CD1c-positive myeloid dendritic cell (primary cell): ENCODE results near the gene NFATC1.

Experiments
- DNase-seq: peaks from one replicate; pipeline ENCODE4 v3.0.0-alpha.2; 2016; ENCODE audit errors: extremely low spot score

The NFATC1 gene

DNA sequence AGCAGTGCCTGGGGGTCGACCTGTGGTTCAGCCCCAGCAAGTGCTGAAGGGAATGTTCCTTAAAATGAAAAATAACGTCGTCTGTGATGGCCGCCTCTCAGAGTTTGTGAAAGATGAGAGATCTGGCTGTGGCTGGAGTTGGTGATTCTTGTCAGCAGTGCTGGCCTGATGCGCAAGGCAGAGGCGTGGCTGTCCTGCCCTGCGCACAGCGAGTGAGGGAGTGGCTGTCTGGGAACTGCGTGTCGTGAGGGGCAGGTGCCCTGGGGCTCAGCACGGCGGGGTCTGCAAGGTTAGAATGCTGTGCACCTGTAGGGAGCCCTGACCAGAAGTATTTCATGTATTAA is 8.8 kb downstream of the NFATC1 start:
- no peak for DNase-seq

DNA sequence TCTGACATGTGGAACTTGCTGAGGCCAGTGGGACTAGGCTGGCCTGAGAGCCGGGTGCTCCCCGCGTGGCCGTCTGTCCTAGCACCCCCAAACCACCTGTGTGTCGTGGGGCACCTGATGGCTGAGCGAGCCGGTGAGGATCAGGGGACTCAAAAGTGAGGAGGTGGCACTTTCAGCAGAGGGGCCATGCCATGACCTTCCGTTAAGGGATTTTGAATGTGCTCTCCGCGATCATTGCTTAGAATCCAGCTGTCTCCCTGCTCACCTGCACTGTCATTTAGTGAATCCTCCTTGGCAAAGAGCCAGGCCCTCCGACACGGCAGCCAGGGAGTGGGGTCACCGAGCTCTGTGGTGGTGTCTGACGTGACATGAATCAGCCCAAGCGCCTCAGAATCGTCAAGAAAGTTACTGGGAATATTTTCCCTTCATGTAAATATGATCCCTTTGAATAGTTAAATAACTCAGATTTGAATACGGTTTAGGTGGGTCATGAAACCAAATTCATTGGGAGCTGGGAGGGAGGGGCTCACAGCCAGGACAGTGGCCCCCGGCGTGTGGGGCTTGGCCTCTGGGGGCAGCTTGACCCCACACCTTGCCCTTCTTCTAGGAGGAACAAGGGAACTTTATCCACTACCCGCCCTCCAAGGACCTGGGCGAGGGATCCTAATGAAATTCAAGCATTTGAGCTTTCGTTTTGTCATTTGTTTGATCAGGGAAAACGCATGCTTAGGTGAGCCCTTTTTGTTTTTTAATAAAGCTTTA is 9.5 kb downstream of the NFATC1 start:
- DNase-seq, result no peak

DNA sequence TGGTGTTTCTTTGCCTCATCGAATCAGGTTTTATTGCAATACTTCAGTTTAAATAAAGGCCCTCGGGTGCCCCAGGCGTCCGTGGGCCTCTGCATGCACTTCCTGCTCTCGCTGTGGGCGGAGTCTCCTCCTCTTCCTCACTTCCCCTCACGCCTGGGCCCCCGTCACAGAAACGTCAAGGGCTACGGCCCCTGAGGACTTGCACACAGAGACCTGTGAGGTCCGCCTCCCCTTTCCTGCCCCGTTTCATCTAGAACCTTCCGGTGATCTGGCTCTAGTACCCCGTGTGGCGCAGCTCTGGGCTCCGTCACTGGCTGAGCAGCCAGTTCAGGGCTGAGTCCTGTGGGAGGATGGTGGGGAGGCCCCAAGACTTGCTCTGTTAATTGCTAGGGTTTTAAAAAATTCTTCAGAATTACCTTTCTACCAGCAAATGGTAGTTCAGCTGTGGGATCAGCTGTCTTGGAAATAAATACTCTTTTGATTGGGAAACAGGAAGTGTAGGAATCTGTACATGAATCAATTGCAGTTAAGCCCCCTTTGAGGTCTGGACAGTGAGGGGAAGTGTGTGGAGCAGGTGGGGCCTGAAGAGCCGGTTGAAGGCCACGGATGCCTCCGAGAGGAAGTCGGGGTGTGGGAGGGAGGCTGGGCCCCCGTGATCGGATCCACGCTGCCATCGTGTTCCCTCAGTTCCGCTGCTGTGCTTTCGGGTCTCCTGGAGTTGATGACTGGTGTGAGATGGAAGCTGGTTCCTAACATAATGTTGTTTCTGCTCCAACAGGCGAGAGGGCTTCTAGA is 10.2 kb downstream of the NFATC1 start:
- peak; percentile 89 for DNase-seq

DNA sequence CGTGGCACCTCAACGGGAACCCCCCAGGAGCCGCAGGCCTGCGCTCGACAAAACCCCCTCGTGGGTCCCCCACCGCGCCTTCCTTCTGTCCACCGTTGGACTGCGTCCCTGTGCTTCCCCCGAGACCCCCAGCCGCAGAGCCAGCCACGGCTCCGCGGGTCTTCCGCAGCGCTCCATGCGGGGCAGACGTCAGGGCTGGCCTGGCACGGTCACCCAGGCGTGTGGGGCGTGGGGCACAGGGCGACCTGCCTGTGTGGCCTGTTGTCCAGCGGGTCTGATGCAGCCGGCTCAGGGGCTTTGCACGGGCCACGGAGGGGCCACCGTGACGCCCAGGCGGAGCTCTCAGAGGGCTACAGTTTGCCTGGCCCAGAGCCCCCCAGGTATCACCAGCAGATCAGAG is 11.0 kb downstream of the NFATC1 start:
- no peak for DNase-seq

DNA sequence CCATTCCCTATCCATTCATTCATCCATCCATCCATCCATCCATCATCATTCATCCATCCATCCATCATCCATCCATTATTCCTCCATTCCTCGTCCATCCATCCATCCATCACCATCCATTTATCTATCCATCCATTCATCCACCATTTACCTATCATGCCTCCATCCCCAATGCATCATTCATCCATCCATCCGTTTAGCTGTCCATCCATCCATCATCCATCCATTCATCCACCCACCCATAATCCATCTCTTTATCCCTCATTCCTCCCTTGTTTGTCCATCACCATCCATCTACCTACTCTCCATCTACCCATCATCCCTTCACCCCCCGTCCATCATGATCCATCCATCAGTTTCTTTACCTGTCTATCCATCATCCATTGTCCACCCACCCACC is 13.6 kb downstream of the NFATC1 start:
- DNase-seq, result no peak

DNA sequence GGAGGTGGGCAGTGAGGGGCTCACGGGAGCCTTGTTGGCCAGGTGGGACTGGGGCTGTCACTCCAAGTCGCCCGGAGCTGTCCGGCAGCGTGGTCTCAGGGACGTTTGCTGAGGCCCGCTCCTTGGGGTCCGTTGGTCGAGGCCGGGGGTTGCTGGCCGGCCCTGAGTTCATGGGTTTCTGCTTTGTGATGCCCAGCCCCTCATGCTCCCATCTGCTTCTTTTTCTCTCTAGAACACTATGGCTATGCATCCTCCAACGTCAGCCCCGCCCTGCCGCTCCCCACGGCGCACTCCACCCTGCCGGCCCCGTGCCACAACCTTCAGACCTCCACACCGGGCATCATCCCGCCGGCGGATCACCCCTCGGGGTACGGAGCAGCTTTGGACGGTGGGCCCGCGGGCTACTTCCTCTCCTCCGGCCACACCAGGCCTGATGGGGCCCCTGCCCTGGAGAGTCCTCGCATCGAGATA is 14.5 kb downstream of the NFATC1 start:
- DNase-seq, result no peak

DNA sequence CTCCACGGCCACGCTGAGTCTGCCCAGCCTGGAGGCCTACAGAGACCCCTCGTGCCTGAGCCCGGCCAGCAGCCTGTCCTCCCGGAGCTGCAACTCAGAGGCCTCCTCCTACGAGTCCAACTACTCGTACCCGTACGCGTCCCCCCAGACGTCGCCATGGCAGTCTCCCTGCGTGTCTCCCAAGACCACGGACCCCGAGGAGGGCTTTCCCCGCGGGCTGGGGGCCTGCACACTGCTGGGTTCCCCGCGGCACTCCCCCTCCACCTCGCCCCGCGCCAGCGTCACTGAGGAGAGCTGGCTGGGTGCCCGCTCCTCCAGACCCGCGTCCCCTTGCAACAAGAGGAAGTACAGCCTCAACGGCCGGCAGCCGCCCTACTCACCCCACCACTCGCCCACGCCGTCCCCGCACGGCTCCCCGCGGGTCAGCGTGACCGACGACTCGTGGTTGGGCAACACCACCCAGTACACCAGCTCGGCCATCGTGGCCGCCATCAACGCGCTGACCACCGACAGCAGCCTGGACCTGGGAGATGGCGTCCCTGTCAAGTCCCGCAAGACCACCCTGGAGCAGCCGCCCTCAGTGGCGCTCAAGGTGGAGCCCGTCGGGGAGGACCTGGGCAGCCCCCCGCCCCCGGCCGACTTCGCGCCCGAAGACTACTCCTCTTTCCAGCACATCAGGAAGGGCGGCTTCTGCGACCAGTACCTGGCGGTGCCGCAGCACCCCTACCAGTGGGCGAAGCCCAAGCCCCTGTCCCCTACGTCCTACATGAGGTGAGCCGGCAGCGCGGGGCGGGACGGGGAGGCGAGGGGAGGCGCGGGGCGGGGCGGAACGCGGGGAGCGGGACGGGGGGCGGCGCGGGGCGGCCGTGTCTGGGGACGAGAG is 15.2 kb downstream of the NFATC1 start:
- DNase-seq, result no peak

DNA sequence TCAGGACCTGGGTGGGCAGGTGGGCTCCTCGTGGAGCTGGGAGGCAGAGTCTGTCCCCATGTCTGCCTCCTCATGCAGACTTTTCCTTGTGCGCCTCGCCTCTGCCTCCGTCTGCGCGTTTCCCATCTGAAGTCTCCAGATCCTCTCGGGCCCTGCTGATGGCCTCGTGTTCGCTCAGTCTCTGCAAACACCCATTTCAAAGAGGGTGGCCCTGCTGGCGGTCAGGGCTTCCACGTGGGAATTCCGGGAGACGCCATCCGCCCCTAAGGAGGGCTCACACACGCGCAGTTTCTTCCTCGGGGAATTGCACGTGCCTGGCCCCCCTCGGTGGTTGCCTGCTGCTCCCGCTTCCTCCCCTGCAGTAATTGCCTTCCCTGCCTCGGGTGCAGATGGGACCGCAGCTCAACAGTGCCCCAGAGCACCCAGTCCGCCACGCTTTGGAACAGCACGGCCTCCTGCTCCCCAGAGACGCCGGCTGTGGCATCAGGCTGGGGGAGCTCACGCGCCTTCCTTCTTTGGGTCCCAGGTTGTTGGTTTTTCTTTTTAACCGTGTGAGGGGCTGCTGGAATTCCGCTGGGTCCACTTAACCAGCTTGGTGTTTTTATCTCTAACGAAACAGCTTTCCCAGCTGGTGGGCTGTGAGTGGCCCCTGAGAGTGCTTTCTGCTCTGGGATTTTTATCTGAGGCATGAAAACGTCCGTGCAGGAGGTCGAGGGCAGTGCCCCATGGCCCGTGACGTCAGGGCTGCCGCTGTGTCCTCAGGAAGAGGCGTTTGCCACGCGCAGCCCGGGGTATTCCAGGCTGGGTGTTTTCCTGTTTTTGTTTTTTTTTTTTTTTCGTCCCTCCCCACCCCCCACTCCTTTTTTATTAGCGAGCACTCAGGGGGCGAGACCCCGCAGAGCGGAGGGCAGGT is 16.1 kb downstream of the NFATC1 start:
- no peak for DNase-seq

DNA sequence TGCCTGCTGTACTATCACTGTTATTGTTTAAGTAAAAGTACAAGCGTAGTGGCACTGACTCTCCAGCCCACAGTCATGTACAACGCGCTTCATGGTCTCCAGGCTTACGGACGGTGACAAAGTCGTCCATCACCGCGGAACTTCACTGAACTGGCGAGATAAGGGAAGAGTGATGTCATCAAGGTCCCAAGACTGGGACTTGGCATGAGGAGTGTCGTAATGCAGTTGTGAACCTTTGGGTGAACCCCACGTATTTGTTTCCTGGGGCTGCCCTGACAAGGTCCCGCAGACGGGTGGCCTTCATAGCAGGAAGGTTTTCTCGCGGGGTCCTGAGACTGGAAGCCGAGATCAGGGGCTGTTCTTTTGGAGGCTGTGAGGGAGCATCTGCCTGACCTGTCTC is 17.3 kb downstream of the NFATC1 start:
- no peak for DNase-seq

DNA sequence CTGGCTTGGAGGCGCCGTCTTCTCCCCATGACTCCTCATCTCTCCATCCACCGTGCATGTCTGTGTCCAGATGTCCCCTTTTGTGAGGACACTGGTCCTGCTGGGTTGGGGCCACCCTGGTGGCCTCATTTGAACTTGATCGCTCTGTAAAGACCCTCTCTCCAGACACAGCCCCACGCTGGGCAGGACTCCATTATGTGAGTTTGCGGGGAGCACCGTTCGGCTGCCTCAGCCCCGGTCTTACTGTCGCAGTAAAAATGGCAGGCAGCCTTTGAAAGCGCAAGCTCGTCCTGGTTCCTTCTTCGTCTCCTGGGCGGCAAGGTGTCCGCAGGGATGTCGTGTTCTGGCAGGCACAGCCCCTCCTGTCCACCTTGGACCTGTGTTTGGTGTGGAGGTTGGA is 17.7 kb downstream of the NFATC1 start:
- DNase-seq, result no peak

DNA sequence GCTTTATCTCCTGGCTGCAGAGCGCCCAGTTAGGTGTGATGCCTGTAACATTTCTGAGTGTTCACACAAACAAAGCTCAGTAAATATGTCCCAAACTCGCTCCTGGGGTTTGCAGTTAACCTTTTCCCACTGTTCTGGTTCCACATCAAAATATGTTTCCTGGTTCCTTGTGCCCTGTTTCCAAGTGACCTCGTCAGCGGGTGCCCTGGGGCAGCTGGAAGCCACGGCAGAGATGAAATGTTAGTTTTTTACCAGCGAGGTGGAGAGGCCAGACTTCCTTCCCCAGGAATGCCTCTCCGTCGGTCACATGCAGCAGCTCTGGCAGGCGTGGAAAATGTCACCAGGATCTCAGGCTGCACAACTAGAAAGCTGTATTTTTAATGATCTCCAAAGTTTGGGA is 18.2 kb downstream of the NFATC1 start:
- no peak for DNase-seq

DNA sequence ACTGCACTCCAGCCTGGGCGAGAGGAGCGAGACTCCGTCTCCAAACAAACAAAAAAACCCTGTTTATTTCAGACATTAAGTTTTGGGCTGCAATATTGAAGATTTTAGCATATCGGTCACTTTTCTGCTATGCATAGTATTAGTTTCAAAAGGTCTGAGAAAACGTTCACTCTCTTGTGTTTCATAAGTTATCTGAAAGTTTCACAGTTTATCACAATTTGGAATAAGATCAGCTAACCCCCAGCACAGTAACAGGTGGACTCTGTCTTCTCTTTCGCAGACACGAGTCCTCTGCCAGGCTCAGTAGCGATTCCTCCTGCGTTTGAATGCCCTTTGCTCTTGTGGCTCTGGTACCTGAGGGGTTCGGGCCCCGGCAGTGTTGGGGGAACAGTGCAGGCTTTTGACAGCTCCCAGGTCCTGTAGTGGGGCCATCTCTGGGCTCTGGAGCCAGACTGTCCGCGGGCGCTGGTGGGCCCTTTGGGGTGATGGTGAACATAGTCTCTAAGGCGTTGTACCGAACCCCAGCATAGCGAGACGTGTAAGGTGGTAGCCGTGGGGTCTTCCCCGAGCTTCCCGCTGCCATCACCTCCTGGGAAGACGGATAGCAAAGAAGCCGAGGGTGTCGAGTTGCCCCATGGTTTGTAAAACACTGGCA is 20.4 kb downstream of the NFATC1 start:
- DNase-seq, result no peak

DNA sequence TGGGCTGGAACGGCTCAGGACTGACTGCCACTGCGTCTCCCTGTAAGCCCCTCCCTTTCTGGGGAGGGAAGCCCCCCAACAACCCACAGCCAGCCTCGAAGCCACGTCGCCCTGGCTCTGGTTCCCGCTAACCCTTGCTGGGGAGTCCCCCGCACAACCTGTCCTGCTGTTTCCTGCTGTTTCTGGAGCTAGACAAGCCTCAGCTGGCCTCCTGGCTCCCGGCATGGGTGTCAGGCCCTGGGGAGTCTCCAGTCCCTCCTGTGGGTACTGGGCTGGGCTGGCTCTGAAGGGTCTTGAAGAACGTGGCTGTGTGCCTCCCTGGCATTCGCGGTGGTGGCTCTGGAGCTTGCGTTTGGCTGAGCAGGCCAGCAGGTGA is 20.9 kb downstream of the NFATC1 start:
- DNase-seq, result no peak

DNA sequence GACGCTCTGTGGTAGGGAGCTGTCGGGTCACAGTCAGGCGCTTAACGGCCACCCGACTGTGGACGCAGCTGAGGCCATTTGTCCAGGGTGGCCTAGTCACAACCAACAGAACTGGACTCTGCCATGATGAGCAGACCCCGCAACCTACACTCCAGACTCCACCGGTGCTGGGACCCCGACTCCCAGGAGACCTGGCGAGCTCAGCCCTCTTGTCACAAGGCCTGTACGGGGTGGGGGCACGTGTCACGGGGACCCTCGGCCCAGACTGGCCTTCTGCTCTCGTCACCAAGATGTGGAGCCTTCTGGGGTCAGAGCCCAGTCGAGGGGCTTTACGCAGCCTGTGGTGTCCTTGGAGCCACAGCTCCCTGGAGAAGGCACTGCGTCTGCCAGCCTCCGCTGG is 22.5 kb downstream of the NFATC1 start:
- DNase-seq, result no peak

DNA sequence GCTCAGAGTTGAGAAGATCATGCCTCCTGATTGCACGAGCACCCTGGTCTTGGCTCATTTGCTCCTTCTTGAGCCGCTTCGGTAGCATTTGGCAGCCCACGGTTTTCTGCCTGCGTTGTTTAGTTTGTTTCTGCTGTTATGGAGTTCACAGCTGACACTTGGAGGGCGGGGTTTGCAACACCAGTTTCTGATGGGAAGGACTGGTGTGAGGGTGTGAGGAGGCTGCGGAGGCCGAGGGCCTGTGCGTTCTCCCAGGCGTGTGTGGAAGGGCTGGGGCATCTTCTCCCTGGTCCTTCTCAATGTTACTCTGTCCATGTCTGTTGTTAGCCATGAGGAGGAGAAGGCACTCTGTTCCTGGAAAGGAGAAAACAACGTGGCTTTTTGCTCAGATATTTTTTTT is 22.9 kb downstream of the NFATC1 start:
- DNase-seq, result no peak

DNA sequence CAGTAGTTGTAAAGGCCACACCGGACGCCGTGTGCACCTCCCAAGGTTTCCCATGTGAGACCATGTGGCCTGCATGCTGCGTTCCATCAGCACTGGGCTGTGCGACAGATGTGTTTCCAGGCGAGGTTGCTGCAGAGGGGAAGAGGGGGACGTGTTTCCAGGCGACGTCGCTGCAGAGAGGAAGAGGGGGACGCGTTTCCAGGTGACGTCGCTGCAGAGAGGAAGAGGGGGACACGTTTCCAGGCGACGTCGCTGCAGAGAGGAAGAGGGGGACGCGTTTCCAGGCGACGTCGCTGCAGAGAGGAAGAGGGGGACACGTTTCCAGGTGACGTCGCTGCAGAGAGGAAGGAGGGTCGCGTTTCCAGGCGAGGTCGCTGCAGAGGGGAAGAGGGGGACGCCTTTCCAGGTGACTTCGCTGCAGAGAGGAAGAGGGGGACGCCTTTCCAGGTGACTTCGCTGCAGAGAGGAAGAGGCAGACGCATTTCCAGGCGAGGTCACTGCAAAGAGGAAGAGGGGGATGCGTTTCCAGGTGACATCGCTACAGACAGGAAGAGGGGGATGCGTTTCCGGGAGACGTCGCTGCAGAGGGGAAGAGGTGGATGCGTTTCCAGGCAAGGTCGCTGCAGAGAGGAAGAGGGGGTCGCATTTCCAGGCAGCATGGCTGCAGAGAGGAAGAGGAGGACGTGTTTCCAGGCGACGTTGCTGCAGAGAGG is 24.5 kb downstream of the NFATC1 start:
- DNase-seq, result no peak

DNA sequence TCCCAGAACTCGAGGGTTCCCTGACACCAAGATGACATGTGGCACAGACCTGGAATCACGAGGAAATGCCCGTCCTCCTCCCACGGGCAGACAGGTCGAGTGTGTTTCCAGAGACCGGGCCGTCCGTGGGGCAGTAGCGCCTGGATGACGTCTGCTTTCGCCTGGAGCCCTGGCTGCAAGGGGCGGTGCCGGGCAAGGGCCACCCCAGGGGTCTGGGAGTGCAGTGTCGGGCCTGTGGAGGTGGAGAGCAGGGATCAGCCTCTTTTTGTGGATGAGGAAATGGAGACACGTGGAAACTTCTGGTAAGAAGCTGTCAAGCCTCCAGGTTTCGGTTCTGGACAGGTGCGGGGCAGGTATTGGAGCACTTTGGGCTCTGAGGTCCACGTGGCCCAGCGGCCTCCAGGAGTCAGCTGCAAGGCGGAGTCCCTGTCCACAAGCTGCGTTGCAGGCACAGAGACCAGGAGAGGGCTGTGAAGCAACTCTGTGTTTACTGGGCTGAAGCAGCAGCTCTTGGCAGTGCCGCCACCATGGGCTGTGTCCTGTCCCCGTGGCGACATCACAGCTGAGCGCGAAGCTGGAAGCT is 25.6 kb downstream of the NFATC1 start:
- no peak for DNase-seq

DNA sequence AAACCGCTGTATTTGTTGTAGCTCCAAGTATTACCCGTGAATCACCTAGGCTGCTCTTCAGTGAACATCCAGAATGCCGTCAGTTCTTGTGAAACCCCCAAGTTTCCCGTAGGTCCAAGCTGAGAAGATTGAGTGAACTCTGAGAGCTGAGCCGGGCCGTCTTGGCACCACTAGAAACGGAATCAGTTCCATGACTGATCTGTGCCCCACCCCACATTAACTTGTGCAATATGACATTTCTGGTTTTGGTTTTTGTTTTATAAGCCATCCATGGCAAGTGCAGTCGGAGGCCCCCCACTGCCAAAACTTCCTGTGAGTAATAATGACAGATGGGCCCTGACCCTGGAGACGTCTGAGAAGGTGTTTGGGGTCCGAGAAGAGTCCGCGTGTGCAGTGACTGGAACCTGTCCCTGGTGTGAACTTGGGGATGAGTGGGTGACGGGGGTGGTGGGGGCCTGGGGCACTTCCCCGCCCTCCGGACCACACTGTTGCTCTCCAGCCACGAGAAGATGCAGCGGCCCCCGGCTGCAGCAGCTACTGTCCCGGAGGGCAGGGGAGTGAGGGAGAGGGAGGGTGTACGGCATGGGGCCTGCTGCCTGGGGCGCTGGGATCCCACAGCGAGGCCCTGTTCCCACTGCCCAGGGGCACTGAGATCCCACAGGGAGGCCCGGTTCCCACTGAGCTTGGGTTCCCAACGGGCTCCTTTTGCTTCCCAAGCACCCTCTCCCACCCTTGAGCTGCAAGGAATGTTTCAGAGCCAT is 26.5 kb downstream of the NFATC1 start:
- no peak for DNase-seq

DNA sequence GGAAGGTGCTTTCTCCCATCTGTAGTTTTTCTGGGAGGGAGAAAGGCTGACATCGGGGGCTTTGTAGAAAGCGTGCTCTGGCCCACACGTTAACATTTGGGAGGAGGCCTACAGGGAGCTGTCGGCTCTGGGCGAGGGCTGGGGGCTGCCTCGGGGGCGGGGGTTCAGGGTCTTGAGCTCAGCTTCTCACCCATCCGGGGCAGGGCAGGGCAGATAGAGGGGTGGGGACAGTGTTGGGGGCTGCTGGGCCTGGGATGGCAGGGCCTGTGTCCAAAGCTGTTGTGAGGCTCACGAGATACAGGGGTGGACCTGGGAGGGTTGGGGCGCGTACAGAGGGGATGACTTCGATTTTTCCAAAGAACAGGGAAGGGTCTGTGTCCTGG is 27.0 kb downstream of the NFATC1 start:
- no peak for DNase-seq
